Fibroblast of villous mesenchyme (primary cell): ENCODE measurements around the gene MUL1. TPM values are rescaled to one million over a fixed set of nuclear protein-coding genes. Genes with fewer than 3 reads are reported as not detected.
"Not testable (repeated sequence)": the region's sequence is repeated elsewhere in the genome, so short reads cannot be mapped to it uniquely, and the experiment has no call there.

Source experiments
- DNase-seq: peaks from one replicate; pipeline ENCODE4 v3.0.0-alpha.2; 2010; ENCODE audit warnings: low read depth
- H3K4me3 ChIP-seq: 2 replicates; pipeline ENCODE4 v1.5.1; 2011; ENCODE audit warnings: low read depth, mild to moderate bottlenecking, low read length
- CTCF ChIP-seq: IDR thresholded peaks from 2 replicates; pipeline ENCODE4 v1.5.1; 2012; ENCODE audit warnings: low read depth, mild to moderate bottlenecking, low read length; ENCODE audit not compliant: insufficient read depth
- total RNA-seq: library from RNA; depleted of rRNA; stranded (reverse); fragments of >200 nt; gene quantifications from 2 replicates; pipeline ENCODE4 v1.2.3, GENCODE V29; 2012

MUL1 gene
- total RNA-seq, 1 donor: 28.1 TPM

DNA sequence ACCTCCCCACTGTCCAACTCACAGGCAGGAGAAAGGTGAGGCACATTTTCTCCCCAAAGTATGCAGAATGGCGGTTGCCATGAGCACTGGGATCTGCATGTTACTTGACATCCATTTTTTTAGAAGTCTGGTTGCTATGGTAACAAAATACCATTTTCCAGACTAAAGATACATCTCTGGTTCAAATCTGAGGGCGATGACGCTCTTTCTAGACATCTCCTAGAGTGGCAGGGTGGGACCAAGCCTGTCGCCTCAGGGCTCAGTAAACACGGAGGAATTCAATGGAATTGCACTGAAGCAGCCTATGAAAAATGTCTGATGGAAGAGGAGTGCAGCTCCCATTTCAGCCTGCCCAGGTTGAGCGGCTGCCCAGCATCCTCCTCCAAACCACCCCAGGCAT is 22.9 kb upstream of the MUL1 start:
- TF ChIP-seq CTCF: no peak
- no peak for DNase-seq

DNA sequence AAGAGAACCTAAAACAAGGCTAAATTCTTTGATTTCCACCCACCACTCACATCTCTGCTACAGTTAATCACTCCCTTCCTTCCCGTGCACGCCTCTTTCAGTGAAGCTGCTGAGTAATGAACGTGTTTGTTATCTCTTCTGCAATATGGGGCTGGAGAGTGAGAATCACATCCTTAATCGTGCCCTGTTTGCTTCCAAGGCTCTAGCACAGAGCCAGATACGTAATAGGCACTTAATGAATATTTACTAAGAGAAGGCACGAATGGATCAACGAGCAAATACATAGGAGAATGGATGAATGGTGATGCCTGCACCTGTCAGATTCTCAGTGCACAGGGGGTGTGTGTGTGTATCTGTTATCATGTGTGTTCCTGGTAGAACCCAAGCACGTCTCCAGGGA is 22.4 kb upstream of the MUL1 start:
- no peak for TF ChIP-seq CTCF
- H3K4me3 ChIP-seq: no peak overlapping the region

More for the DNA sequence above, 22.9 kb upstream of the MUL1 start:
- H3K4me3 ChIP-seq: no peak overlapping the region

GRCh38 chr1:20528221-20528620 is 20.3 kb upstream of the MUL1 start:
- H3K4me3 ChIP-seq: no peak overlapping the region
- no peak for TF ChIP-seq CTCF
- DNase-seq: no peak

More for the DNA sequence above, 22.4 kb upstream of the MUL1 start:
- no peak for DNase-seq

- TF ChIP-seq CTCF: no peak
- H3K4me3 ChIP-seq: no peak overlapping the region
- no peak for DNase-seq
These were observed 18.3 kb upstream of the MUL1 start for GRCh38 chr1:20526267-20526666.

GRCh38 chr1:20521960-20522861 is 14.3 kb upstream of the MUL1 start:
- no peak overlapping the region for H3K4me3 ChIP-seq
- TF ChIP-seq CTCF: peak; percentile 98
- peak; percentile 81 for DNase-seq

GRCh38 chr1:20519609-20520262 is 11.8 kb upstream of the MUL1 start:
- not testable (repeated sequence) for H3K4me3 ChIP-seq, DNase-seq
